ENCODE data around the gene DPF3.

DNA sequence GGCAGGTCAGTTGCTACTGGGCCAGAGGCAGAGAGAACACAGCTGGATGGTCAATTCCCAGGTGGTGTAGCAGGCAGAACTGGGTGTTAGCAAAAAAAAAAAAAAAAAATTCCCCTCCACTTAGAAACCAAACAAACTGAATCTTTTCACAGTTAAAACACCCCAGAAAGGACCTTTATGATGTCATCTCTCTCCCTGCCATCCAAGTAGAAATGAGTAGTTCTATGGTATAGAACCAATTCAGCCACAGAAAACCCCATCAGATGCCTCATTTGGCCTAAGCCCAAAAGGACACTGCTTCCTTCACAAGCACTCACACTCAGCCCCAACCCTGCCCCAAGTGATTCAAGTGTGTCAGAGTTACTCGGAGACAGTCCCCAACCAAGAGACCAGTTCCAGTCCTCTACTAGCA is 230.8 kb downstream of the DPF3 start:
- TF ChIP-seq, protein P1, sequence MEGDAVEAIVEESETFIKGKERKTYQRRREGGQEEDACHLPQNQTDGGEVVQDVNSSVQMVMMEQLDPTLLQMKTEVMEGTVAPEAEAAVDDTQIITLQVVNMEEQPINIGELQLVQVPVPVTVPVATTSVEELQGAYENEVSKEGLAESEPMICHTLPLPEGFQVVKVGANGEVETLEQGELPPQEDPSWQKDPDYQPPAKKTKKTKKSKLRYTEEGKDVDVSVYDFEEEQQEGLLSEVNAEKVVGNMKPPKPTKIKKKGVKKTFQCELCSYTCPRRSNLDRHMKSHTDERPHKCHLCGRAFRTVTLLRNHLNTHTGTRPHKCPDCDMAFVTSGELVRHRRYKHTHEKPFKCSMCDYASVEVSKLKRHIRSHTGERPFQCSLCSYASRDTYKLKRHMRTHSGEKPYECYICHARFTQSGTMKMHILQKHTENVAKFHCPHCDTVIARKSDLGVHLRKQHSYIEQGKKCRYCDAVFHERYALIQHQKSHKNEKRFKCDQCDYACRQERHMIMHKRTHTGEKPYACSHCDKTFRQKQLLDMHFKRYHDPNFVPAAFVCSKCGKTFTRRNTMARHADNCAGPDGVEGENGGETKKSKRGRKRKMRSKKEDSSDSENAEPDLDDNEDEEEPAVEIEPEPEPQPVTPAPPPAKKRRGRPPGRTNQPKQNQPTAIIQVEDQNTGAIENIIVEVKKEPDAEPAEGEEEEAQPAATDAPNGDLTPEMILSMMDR (conservative IDR thresholded peaks at IDR 0.05 in 1 of 2, IDR thresholded peaks at IDR 0.05 in 1 of 2; ENCODE audit: low read depth in 1 of 2, low read length in 2 of 2) = no peak
- no peak for TF ChIP-seq EZH2 (IDR thresholded peaks at IDR 0.05; ENCODE audit: low read length, missing control alignments)

Data from fibroblast of lung (primary cell).